ENCODE data around the gene FREM2.

FREM2 gene

GRCh38 chr13:38905861-38906260 lies 219.0 kb downstream of the FREM2 start:
- Histone ChIP-seq H3K4me3 (ENCODE audit: low read length in 2 of 2) (no peak overlapping the region), H3K36me3 (ENCODE audit: control insufficient read depth in 2 of 2, insufficient read depth in 2 of 2, low read length in 2 of 2) (no peaks in the 10 kb centered on the region), H3K9me3 (ENCODE audit: control insufficient read depth in 2 of 2, low read length in 2 of 2) (no peaks in the 10 kb centered on the region), H3K27me3 (ENCODE audit: control insufficient read depth in 2 of 2, insufficient read depth in 2 of 2, low read length in 2 of 2) (peaks cover 0 to 2% of the 10 kb centered on the region in 2 donors), H3K4me1 (ENCODE audit: control insufficient read depth in 2 of 2, insufficient read depth in 2 of 2, low read length in 2 of 2) (no peaks in the 10 kb centered on the region), H3K27ac (ENCODE audit: low read depth in 2 of 2, low read length in 2 of 2) (no peak overlapping the region), H3K9ac (ENCODE audit: low read depth in 1 of 2, low read length in 2 of 2) (no peak overlapping the region)

- H3K27me3 ChIP-seq (ENCODE audit: control insufficient read depth in 2 of 2, insufficient read depth in 2 of 2, low read length in 2 of 2): no peaks in the 10 kb centered on the region
- H3K9me3 ChIP-seq (ENCODE audit: control insufficient read depth in 2 of 2, low read length in 2 of 2): no peaks in the 10 kb centered on the region
- H3K27ac ChIP-seq (ENCODE audit: low read depth in 2 of 2, low read length in 2 of 2): no peak overlapping the region
- no peak overlapping the region for H3K4me3 ChIP-seq (ENCODE audit: low read length in 2 of 2)
- H3K36me3 ChIP-seq (ENCODE audit: control insufficient read depth in 2 of 2, insufficient read depth in 2 of 2, low read length in 2 of 2): no peaks in the 10 kb centered on the region
- H3K4me1 ChIP-seq (ENCODE audit: control insufficient read depth in 2 of 2, insufficient read depth in 2 of 2, low read length in 2 of 2): no peaks in the 10 kb centered on the region
- no peak overlapping the region for H3K9ac ChIP-seq (ENCODE audit: low read depth in 1 of 2, low read length in 2 of 2)
These were observed 221.7 kb downstream of the FREM2 start for GRCh38 chr13:38908574-38908973.

DNA sequence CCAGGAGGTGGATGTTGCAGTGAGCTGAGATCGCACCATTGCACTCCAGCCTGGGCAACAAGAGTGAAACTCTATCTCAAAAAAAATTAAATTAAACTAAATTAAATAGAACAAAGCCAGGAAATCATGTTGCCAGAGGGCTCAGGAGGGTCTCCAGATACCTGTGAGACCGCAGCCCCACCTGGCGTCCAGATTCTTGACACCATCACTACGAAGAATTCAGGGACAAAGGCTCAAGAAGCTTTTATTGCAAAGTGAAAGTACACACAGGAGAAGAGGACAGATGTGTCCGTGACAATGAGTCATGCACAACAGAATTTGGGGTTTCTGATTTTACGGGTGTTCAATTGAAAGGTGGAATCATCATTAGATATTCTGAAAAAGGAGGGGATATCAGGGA lies 227.2 kb downstream of the FREM2 start:
- no peaks in the 10 kb centered on the region for H3K27me3 ChIP-seq (ENCODE audit: control insufficient read depth in 2 of 2, insufficient read depth in 2 of 2, low read length in 2 of 2)
- H3K4me3 ChIP-seq (ENCODE audit: low read length in 2 of 2): no peak overlapping the region
- no peak overlapping the region for H3K27ac ChIP-seq (ENCODE audit: low read depth in 2 of 2, low read length in 2 of 2)
- no peaks in the 10 kb centered on the region for H3K36me3 ChIP-seq (ENCODE audit: control insufficient read depth in 2 of 2, insufficient read depth in 2 of 2, low read length in 2 of 2)
- H3K9me3 ChIP-seq (ENCODE audit: control insufficient read depth in 2 of 2, low read length in 2 of 2): no peaks in the 10 kb centered on the region
- no peak overlapping the region for H3K9ac ChIP-seq (ENCODE audit: low read depth in 1 of 2, low read length in 2 of 2)
- H3K4me1 ChIP-seq (ENCODE audit: control insufficient read depth in 2 of 2, insufficient read depth in 2 of 2, low read length in 2 of 2): peaks cover 0 to 2% of the 10 kb centered on the region in 2 donors

- Histone ChIP-seq H3K4me3 (ENCODE audit: low read length in 2 of 2) (no peak overlapping the region), H3K36me3 (ENCODE audit: control insufficient read depth in 2 of 2, insufficient read depth in 2 of 2, low read length in 2 of 2) (no peaks in the 10 kb centered on the region), H3K9ac (ENCODE audit: low read depth in 1 of 2, low read length in 2 of 2) (no peak overlapping the region), H3K4me1 (ENCODE audit: control insufficient read depth in 2 of 2, insufficient read depth in 2 of 2, low read length in 2 of 2) (no peaks in the 10 kb centered on the region), H3K27me3 (ENCODE audit: control insufficient read depth in 2 of 2, insufficient read depth in 2 of 2, low read length in 2 of 2) (no peaks in the 10 kb centered on the region), H3K27ac (ENCODE audit: low read depth in 2 of 2, low read length in 2 of 2) (no peak overlapping the region), H3K9me3 (ENCODE audit: control insufficient read depth in 2 of 2, low read length in 2 of 2) (no peaks in the 10 kb centered on the region)
These were observed 234.2 kb downstream of the FREM2 start for GRCh38 chr13:38921081-38921480.

GRCh38 chr13:38922170-38922569 lies 235.3 kb downstream of the FREM2 start:
- H3K4me3 ChIP-seq (ENCODE audit: low read length in 2 of 2): no peak overlapping the region

DNA sequence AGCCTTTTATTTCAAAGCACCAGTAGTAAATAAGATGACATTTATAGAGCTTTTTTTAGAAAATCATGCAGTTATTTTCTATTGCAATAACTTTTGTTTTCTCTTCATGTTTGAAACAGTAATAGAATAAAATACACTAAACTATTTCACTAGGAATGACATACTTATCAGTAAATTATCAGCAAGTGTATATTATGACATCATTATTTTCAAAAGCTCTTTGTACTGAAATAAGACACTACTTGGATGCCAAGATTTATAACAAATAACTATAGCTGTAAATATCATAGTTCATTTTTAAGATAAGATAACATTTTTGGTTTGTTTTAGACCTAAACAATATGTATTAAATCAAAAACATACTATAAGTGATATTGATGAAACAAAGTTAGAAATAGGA lies 246.9 kb downstream of the FREM2 start:
- Histone ChIP-seq H3K9ac (ENCODE audit: low read depth in 1 of 2, low read length in 2 of 2) (no peak overlapping the region), H3K36me3 (ENCODE audit: control insufficient read depth in 2 of 2, insufficient read depth in 2 of 2, low read length in 2 of 2) (no peaks in the 10 kb centered on the region), H3K27me3 (ENCODE audit: control insufficient read depth in 2 of 2, insufficient read depth in 2 of 2, low read length in 2 of 2) (no peaks in the 10 kb centered on the region), H3K9me3 (ENCODE audit: control insufficient read depth in 2 of 2, low read length in 2 of 2) (no peaks in the 10 kb centered on the region), H3K4me1 (ENCODE audit: control insufficient read depth in 2 of 2, insufficient read depth in 2 of 2, low read length in 2 of 2) (no peaks in the 10 kb centered on the region), H3K27ac (ENCODE audit: low read depth in 2 of 2, low read length in 2 of 2) (no peak overlapping the region), H3K4me3 (ENCODE audit: low read length in 2 of 2) (no peak overlapping the region)

More at GRCh38 chr13:38922170-38922569, 235.3 kb downstream of the FREM2 start:
- no peaks in the 10 kb centered on the region for H3K9me3 ChIP-seq (ENCODE audit: control insufficient read depth in 2 of 2, low read length in 2 of 2)
- no peaks in the 10 kb centered on the region for H3K4me1 ChIP-seq (ENCODE audit: control insufficient read depth in 2 of 2, insufficient read depth in 2 of 2, low read length in 2 of 2)
- no peak overlapping the region for H3K9ac ChIP-seq (ENCODE audit: low read depth in 1 of 2, low read length in 2 of 2)
- H3K36me3 ChIP-seq (ENCODE audit: control insufficient read depth in 2 of 2, insufficient read depth in 2 of 2, low read length in 2 of 2): no peaks in the 10 kb centered on the region
- H3K27ac ChIP-seq (ENCODE audit: low read depth in 2 of 2, low read length in 2 of 2): no peak overlapping the region
- H3K27me3 ChIP-seq (ENCODE audit: control insufficient read depth in 2 of 2, insufficient read depth in 2 of 2, low read length in 2 of 2): no peaks in the 10 kb centered on the region
